GM21367 (cell line): ENCODE measurements around the gene BEST3.

Experiments used
- ATAC-seq: cut with Tn5 transposase; IDR thresholded peaks from one replicate; pipeline ENCODE4 v1.9.1; 2021; ENCODE audit not compliant: unreplicated experiment

The BEST3 gene

GRCh38 chr12:69653703-69654102, 45.4 kb downstream of the BEST3 start:
- ATAC-seq = no peak

DNA sequence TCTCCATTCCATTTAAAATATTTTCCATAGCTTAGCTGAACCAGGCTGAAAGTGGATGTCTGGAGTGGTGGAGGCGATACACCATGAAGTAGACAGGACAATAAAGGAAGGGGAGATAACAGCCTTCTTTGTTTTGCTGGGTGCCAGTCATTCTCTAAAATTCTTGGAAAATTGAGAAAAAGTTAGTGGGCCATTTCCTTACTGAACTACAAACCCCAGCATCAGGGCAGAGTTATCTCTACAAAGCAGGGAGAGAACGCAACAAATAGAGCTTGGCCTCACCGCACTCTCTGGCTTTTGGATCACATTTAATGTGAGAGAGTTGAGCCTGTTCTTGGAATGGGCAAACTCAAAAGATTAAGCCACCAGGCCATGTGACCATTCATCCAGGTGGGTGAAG, 47.2 kb downstream of the BEST3 start:
- ATAC-seq = no peak

DNA sequence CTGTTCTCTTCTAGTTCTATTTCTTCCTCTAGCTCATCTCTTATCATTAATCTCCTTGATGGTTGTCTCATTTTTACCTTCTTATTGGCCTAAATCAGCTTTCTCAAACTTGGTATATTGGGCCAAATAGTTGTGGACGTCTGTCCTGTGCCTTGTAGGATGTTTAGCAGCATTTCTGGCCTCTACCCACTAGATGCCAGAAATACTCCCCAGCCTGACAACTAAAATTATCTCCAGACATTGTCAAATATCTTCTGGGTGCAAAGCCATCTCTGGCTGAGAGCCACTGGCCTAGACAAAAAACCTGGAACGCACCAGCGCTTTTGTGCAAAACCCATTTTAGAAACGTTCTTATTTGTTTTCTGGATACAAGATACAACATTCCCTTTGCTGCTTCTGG, 49.6 kb downstream of the BEST3 start:
- no peak for ATAC-seq

- no peak for ATAC-seq
These were observed 50.6 kb downstream of the BEST3 start for GRCh38 chr12:69648476-69648875.

DNA sequence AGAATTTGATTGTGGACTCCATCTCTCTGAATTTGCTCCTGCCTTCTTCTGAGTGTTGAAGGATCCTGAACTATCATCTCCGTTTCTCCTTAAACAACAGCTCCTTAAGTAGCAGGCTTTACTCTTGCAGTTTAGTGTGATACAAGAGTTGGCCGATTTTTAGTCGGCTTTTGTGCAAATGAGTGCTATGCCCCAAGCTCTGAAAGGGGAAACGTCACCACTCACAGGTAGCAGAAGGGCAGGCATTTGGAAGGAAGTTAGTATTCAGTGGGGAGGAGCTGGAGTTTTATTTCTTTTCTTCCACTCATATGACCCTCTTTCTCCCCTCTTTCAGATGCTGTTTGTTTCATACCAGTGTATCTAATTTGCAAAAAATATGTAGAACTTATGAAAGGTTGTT, 51.9 kb downstream of the BEST3 start:
- no peak for ATAC-seq

- ATAC-seq = no peak
These were observed 54.1 kb downstream of the BEST3 start for GRCh38 chr12:69645031-69645430.

GRCh38 chr12:69644511-69644910, 54.6 kb downstream of the BEST3 start:
- no peak for ATAC-seq

- no peak for ATAC-seq
These were observed 56.6 kb downstream of the BEST3 start for GRCh38 chr12:69642531-69642930.

- ATAC-seq = no peak
These were observed 57.6 kb downstream of the BEST3 start for GRCh38 chr12:69641546-69641945.

GRCh38 chr12:69639400-69640016, 59.6 kb downstream of the BEST3 start:
- peak; percentile 94 for ATAC-seq

DNA sequence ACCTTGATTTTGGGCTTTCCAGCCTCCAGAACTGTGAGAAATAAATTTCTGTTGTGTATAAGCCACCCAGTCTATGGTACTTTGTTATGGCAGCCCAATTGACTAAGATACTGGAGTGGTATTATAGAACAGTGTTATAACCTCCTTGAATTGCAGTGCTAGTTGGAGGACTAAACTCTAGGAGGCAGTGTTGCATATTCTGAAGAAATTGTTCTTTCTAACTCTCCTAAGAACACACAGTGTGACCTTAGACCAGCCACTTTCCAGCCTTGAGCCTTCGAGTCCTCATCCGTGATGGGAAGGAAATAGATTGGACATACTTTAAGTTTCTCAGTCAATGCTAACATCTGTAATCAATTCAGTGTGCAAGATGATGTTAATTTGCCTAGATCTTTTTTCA, 66.0 kb downstream of the BEST3 start:
- no peak for ATAC-seq

GRCh38 chr12:69630191-69630590, 68.9 kb downstream of the BEST3 start:
- ATAC-seq = no peak

- ATAC-seq = no peak
These were observed 71.6 kb downstream of the BEST3 start for GRCh38 chr12:69627501-69627900.

GRCh38 chr12:69623970-69624369, 75.1 kb downstream of the BEST3 start:
- no peak for ATAC-seq

DNA sequence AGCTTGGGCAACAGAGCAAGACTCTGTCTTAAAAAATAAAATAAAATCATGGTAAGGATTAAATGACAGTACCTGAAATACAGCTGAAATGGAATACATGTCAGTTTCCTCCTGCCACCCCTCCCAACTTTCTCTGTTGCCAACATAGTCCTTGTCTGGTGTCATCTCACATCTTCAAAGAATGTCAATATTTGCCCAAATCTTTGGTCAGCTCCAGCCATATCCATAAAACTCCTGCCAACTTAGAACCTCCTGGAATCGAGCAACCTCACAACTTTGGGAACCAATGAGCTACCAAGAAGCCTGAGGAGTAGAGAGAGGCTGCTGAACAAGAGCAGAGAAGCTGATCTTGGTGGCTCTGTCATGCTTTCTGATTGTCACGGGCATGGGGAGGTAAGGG, 77.6 kb downstream of the BEST3 start:
- no peak for ATAC-seq

GRCh38 chr12:69620921-69621320, 78.2 kb downstream of the BEST3 start:
- no peak for ATAC-seq

DNA sequence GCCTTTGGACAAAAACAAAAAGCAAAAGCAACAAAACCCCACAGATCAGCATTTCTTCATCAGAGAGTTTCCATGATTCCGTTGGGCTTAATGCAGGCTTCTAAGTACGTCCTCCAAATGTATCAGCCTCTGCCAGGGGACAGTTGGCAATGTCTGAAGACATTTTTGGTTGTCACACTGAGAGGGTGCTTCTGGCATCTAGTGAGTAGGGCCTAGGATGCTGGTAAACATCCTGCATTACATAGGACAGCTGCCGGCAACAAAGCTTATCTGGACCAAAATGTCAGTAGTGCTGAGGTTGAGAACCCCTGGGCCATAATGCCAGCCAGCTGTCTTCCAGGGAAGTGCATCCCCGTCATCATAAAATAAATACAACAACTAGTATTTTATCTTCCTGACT, 79.0 kb downstream of the BEST3 start:
- ATAC-seq = no peak

DNA sequence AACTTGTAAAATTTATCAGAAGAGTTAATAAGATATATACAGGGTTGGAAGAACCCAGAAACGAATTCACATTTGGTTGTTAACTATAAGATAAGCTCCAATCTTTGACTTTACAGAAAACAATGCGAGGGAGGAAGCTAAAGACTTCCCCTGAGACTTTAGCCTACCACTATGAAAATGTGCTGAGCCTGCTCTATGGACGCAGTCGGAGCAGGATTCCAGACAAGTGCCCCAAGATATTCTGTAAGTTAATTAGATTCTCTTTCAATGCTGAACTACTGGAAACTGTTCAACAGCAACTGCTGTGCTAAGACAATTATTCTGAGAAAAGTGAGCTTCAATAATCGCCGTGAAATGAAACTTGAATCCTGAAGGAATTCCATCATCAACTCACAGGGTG, 80.1 kb downstream of the BEST3 start:
- no peak for ATAC-seq

DNA sequence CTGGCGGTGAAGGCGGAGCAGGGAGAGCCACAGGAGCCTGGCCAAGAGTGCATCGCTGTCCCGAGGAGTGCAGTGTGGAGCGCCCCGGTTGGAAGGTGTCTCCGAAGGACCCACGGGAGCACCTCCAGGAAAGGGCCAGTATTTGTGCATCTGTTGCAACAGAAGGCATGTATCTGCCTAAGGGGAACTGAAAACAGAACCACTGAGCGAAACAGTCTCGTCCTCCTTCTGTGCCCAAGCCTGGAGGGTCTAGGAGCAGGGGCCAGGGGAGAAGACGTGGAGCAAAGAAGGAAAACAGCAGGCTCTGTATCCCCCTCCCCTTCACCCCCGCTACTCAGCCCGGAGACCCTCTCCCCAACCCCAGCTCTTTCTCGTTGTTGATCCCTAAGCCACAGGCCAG, 83.1 kb downstream of the BEST3 start:
- ATAC-seq = no peak

DNA sequence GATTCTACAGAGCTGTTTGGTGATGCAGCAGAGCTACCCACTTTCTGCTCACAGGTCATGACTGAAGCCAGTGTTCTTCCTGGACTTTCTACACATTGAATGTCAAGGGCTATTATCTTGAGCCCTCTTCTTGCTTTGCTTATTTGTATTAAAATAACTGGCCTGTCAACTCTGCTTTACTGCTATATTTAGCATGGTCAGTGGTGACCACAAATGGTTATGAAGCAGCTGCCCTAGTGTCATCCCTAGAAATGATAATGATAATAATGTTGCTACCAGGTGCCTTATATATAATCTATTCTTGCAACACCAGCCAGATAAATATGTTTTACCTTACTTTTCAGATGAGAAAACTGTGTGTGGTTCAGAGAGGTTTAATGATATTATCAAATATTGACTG, 85.8 kb downstream of the BEST3 start:
- no peak for ATAC-seq

DNA sequence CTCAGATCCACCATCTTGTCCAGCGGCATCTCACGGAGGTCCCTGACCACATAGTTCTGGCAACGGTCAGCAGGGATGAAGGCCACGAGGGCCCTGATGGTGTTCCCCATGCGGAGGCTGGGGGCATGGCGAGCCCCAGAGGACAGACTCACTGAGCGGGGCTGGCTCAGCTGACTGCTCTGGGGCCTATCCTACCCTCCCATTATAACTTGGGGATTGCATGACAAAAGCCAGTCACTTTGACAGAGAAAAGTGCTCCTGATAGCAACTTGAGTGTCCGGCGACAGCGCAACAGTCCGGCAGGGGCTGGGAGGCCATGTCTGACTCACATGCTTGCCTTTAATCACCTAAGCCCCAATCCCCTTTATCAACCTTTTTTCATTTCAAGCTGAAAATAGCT, 88.4 kb downstream of the BEST3 start, which contains the start of gene LRRC10:
TSS of gene LRRC10 (minus strand) at position 179 of the 400 bp plus-strand sequence. CDS start at position 110, 69 bp downstream.
- ATAC-seq = no peak

DNA sequence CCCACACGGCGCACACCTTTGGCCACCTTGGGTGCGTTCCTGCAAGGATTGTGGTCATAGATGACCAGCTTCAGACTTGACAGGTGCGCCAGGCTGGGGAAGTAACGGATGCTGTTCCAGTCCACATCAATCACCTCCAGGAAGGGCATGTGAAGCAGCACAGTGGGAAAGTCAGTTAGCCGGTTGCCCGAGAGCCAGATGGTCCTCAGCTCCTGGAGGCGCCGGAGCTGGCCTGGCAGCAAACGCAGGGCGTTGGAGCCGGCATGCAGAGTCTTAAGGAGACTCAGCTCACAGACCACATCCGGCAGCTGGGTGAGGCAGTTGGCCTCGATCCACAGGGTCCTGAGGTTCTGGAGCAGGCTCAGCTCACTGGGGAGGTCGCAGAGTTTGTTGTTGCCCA, 89.0 kb downstream of the BEST3 start:
- ATAC-seq = no peak

DNA sequence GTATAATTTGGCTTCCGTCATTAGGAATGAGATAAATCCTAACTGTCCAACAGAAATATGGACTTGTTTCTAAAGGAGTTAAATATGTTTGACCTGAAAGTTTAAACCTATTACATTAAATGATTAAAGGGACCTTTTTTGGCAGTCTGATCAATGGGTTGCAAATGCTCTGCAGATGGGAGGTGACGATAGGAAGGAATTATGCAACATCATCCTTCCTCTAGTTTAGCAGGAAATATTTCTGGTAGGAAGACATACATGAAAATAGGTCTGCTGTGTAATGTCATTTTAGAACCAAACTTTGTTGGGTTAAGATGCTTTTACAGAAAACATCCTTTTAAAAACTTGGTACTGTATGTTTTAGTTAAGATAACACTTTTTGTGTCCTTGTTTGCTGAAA, 91.0 kb downstream of the BEST3 start:
- no peak for ATAC-seq
